Endothelial cell of umbilical vein (primary cell): ENCODE measurements around the gene TRIM46. TPM values are rescaled to one million over a fixed set of nuclear protein-coding genes. Genes with fewer than 3 reads are reported as not detected.

Source experiments
- BruUV-seq: library from RNA; stranded (reverse); fragments of 400-500 nt; replicated peaks from 2 replicates; lab custom pipeline; 2021; lab: Mats Ljungman, UMichigan
- CTCF ChIA-PET: fragments of 300-600, 350-600 bp; sonication (Branson Sonifier 250); formaldehyde crosslinking; loops from one replicate; lab custom pipeline; 2021; ENCODE audit warnings: antibody characterized with exemption, inconsistent platforms; lab: Charles Lee
- POLR2A ChIA-PET: fragments of 300-600, 350-600 bp; sonication (Branson Sonifier 250); formaldehyde crosslinking; loops from one replicate; lab custom pipeline; 2021; ENCODE audit warnings: antibody characterized with exemption, inconsistent platforms; lab: Charles Lee
- DNase-seq: peaks from one replicate; pipeline ENCODE4 v3.0.0-alpha.2; 2011; ENCODE audit warnings: low read depth, low spot score
- FAIRE-seq: peaks from 2 replicates; lab custom pipeline; 2011; peaks lifted over from hg19 to GRCh38; lab: Jason Lieb, UNC
- H2AFZ ChIP-seq: 2 replicates; pipeline ENCODE4 v1.6.0; 2012; ENCODE audit warnings: low read depth, low read length, control low read depth, inconsistent platforms
- H3K27ac ChIP-seq: 2 replicates; pipeline ENCODE4 v1.5.1; 2011; ENCODE audit warnings: low read depth, mild to moderate bottlenecking, control low read depth, low read length, moderate library complexity; ENCODE audit not compliant: insufficient read depth
- H3K27me3 ChIP-seq, 2 experiments: 2 replicates each; pipeline versions ENCODE4 v1.6.0 to v1.6.1; 2011; ENCODE audit warnings: low read length in 2 of 2, mixed read lengths in 1 of 2; ENCODE audit not compliant: control insufficient read depth in 2 of 2, insufficient read depth in 2 of 2
- H3K36me3 ChIP-seq, 2 experiments: 2 replicates in 1 of 2; 3 replicates in 1 of 2; pipeline ENCODE4 v1.5.1; 2011; ENCODE audit warnings: low read length in 2 of 2, mild to moderate bottlenecking in 1 of 2, moderate library complexity in 1 of 2; ENCODE audit not compliant: control insufficient read depth in 2 of 2, insufficient read depth in 2 of 2; ENCODE audit errors: extremely low read depth in 1 of 2
- H3K4me1 ChIP-seq: 3 replicates; pipeline ENCODE4 v1.5.1; 2011; ENCODE audit warnings: mild to moderate bottlenecking, low read length; ENCODE audit not compliant: control insufficient read depth, insufficient read depth; ENCODE audit errors: extremely low read depth
- H3K4me2 ChIP-seq: 2 replicates; pipeline ENCODE4 v1.6.1; 2011; ENCODE audit warnings: low read length, control low read depth, mixed read lengths; ENCODE audit not compliant: insufficient read depth
- H3K4me3 ChIP-seq, 3 experiments: fragments of 200-600 bp in 1 of 3; sonication (generic), shearing (Covaris generic) in 1 of 3; replicated peaks in 1 of 3; 2 replicates each; pipeline ENCODE4 v1.5.1; 2011 to 2016; ENCODE audit warnings: control low read depth in 3 of 3, low read length in 3 of 3, mild to moderate bottlenecking in 2 of 3, inconsistent platforms in 1 of 3, low read depth in 1 of 3, moderate library complexity in 1 of 3; ENCODE audit not compliant: insufficient read depth in 1 of 3
- H3K79me2 ChIP-seq: 2 replicates; pipeline ENCODE4 v1.6.0; 2012; ENCODE audit warnings: low read length, inconsistent platforms; ENCODE audit not compliant: control insufficient read depth, insufficient read depth
- H3K9ac ChIP-seq: replicated peaks from 2 replicates; pipeline ENCODE3; 2011; ENCODE audit warnings: low read length, control low read depth; ENCODE audit not compliant: insufficient read depth; ENCODE audit errors: extremely low read depth
- H3K9me1 ChIP-seq: replicated peaks from 3 replicates; pipeline ENCODE4 v1.6.0; 2011; ENCODE audit warnings: mild to moderate bottlenecking, low read length; ENCODE audit not compliant: control insufficient read depth, insufficient read depth; ENCODE audit errors: extremely low read depth
- H3K9me3 ChIP-seq: replicated peaks from 2 replicates; pipeline ENCODE4 v1.5.1; 2012; ENCODE audit warnings: low read length, inconsistent platforms; ENCODE audit not compliant: control insufficient read depth, insufficient read depth
- H4K20me1 ChIP-seq: replicated peaks from 2 replicates; pipeline ENCODE3; 2011; ENCODE audit warnings: mild to moderate bottlenecking, low read length; ENCODE audit not compliant: control insufficient read depth, insufficient read depth; ENCODE audit errors: extremely low read depth
- CTCF ChIP-seq, 2 donors: IDR thresholded peaks; 1 replicate in 1 of 2; 2 replicates in 1 of 2; pipeline ENCODE4 v1.5.1; 2011; ENCODE audit warnings: low read length in 2 of 2, mild to moderate bottlenecking in 2 of 2, moderate library complexity in 2 of 2, control low read depth in 1 of 2, inconsistent platforms in 1 of 2, low read depth in 1 of 2; ENCODE audit not compliant: insufficient read depth in 1 of 2; ENCODE audit errors: extremely low read depth in 1 of 2
- EZH2 ChIP-seq: IDR thresholded peaks from 2 replicates; pipeline ENCODE4 v1.6.1; 2012; ENCODE audit warnings: borderline replicate concordance, low read depth, mild to moderate bottlenecking, moderate library complexity, low read length, inconsistent platforms; ENCODE audit not compliant: severe bottlenecking
- FOS ChIP-seq: IDR thresholded peaks from 2 replicates; pipeline ENCODE4 v1.6.1; 2011; ENCODE audit warnings: mild to moderate bottlenecking, low read length, moderate library complexity, borderline replicate concordance; ENCODE audit not compliant: insufficient read depth
- GATA2 ChIP-seq: IDR thresholded peaks from 2 replicates; pipeline ENCODE4 v1.7.0; 2011; ENCODE audit warnings: low read depth, mild to moderate bottlenecking, moderate library complexity, mixed read lengths, low read length; ENCODE audit not compliant: insufficient read length, insufficient read depth
- JUN ChIP-seq: IDR thresholded peaks from 2 replicates; pipeline ENCODE4 v1.6.1; 2011; ENCODE audit warnings: borderline replicate concordance, low read depth; ENCODE audit not compliant: insufficient read length, insufficient read depth
- MAX ChIP-seq: IDR thresholded peaks from 2 replicates; pipeline ENCODE4 v1.6.1; 2011; ENCODE audit not compliant: insufficient read depth, insufficient read length
- MYC ChIP-seq: IDR thresholded peaks from one replicate; pipeline ENCODE4 v1.6.1; 2011; ENCODE audit warnings: mild to moderate bottlenecking, low read depth, low read length
- POLR2A ChIP-seq: IDR thresholded peaks from 2 replicates; pipeline ENCODE4 v1.6.1; 2012; ENCODE audit warnings: low read depth, mild to moderate bottlenecking, control low read depth, low read length
- POLR2AphosphoS5 ChIP-seq: IDR thresholded peaks from 2 replicates; pipeline ENCODE4 v1.6.1; 2012; ENCODE audit warnings: low read depth, mild to moderate bottlenecking, control low read depth, low read length, moderate library complexity; ENCODE audit not compliant: insufficient read depth
- dilution Hi-C: fragments of 300-500 bp; cut with MboI; formaldehyde crosslinking; loops from one replicate; pipeline ENCODE4 v1.15.0; 2019; ENCODE audit warnings: low sequenced_read_pairs; ENCODE audit not compliant: extremely low pct_ligation_motif_present
- intact Hi-C: fragments of 100-400 bp; cut with micrococcal nuclease; formaldehyde crosslinking; loops from one replicate; pipeline ENCODE4 v1.10.0; 2022
- polyA plus RNA-seq, 4 experiments: library from polyadenylated mRNA; depleted of rRNA in 3 of 4; stranded (reverse) in 3 of 4; unstranded in 1 of 4; fragments of >200 nt; gene quantifications; 2 replicates each; pipeline versions ENCODE4 v1.2.1 to v1.2.3, GENCODE V29; 2011 to 2012; ENCODE audit warnings: missing spikeins in 1 of 4
- total RNA-seq: library from RNA; stranded (reverse); gene quantifications from 2 replicates; pipeline ENCODE4 v1.2.3, GENCODE V29; 2021

Gene TRIM46
- total and polyA plus RNA-seq, 2 donors (not counting 3 experiments of a cell fraction or from before 2014, with no cell fraction given) = 9.5 to 10.0 TPM

GRCh38 chr1:155174324-155175280, 953 bp downstream of the TRIM46 start:
- Histone ChIP-seq H3K4me2 (peak overlapping the region; percentile 79), H3K9me3 (no peaks in the 10 kb centered on the region), H3K36me3 (peaks cover 4 to 25% of the 10 kb centered on the region in 2 experiments), H3K9ac (no peak overlapping the region), H4K20me1 (no peaks in the 10 kb centered on the region), H3K4me1 (peaks cover 11% of the 10 kb centered on the region), H3K9me1 (no peaks in the 10 kb centered on the region), H3K4me3 (peak overlapping the region; percentile 41 to 91 (median 63)), H2AFZ (peak overlapping the region; percentile 95), H3K27me3 (no peaks in the 10 kb centered on the region), H3K27ac (no peak overlapping the region), H3K79me2 (peaks cover 16% of the 10 kb centered on the region)
- CTCF ChIA-PET = interaction anchor here (0.6 to 3.9 kb wide), 12 partner anchors 10 to 628 kb away, joined by 3 to 88 read pairs (median 7); partner anchors contain the start of gene THBS3
- POLR2A ChIA-PET = no interaction called here
- DNase-seq (peak; percentile 24), FAIRE-seq (peak; percentile 24)
- no TSS peak for BruUV-seq
- peak; percentile 36 for TF ChIP-seq POLR2AphosphoS5
- TF ChIP-seq FOS = no peak
- intact Hi-C loops = no loop called here
- dilution Hi-C loops = no loop called here

GRCh38 chr1:155175281-155175926, 1.8 kb downstream of the TRIM46 start:
- Histone ChIP-seq H3K9me3 (no peaks in the 10 kb centered on the region), H3K9ac (no peak overlapping the region), H3K4me1 (peaks cover 11% of the 10 kb centered on the region), H3K79me2 (peaks cover 16% of the 10 kb centered on the region), H3K27ac (no peak overlapping the region), H4K20me1 (no peaks in the 10 kb centered on the region), H3K9me1 (no peaks in the 10 kb centered on the region), H3K36me3 (peaks cover 4 to 25% of the 10 kb centered on the region in 2 experiments), H2AFZ (no peak overlapping the region), H3K4me3 (no peak overlapping the region), H3K27me3 (no peaks in the 10 kb centered on the region), H3K4me2 (no peak overlapping the region)
- dilution Hi-C loops (no loop called here), intact Hi-C loops (no loop called here)
- no TSS peak for BruUV-seq
- POLR2A ChIA-PET = no interaction called here
- CTCF ChIA-PET = interaction anchor here (0.6 to 3.9 kb wide), 9 partner anchors 9 to 473 kb away, joined by 3 to 88 read pairs (median 9); partner anchors contain the start of gene THBS3
- TF ChIP-seq POLR2A = no peak
- TF ChIP-seq MYC = no peak
- no peak for TF ChIP-seq GATA2
- no peak for TF ChIP-seq EZH2
- TF ChIP-seq POLR2AphosphoS5 = no peak
- no peak for TF ChIP-seq FOS
- no peak for TF ChIP-seq CTCF (IDR thresholded peaks at IDR 0.05; ENCODE audit: extremely low read depth in 1 of 2, insufficient read depth in 1 of 2, low read depth in 1 of 2, low read length in 2 of 2)
- no peak for TF ChIP-seq MAX
- TF ChIP-seq JUN = no peak
- FAIRE-seq (no peak), DNase-seq (no peak)
